Astrocyte (in vitro differentiated cells and primary cell): ENCODE results near the gene STKLD1.

Source experiments
- CTCF ChIP-seq: IDR thresholded peaks from 2 replicates; pipeline ENCODE4 v1.5.1; 2011; ENCODE audit warnings: low read depth, mild to moderate bottlenecking, inconsistent platforms, low read length, moderate library complexity; ENCODE audit not compliant: insufficient read depth
- EZH2 ChIP-seq: IDR thresholded peaks from 2 replicates; pipeline ENCODE4 v1.6.1; 2012; ENCODE audit warnings: mild to moderate bottlenecking, low read length, inconsistent platforms; ENCODE audit not compliant: insufficient read depth

GRCh38 chr9:133429214-133429613 lies 53.0 kb downstream of the STKLD1 start:
- TF ChIP-seq EZH2 (no peak), CTCF (no peak)
